Measurements from ENCODE around the gene AUTS2.

AUTS2 gene

GRCh38 chr7:69673074-69673473 is 74.8 kb downstream of the AUTS2 start:
- Histone ChIP-seq H3K36me3 (ENCODE audit: control insufficient read depth in 2 of 2, insufficient read depth in 1 of 2, low read length in 2 of 2) (no peaks in the 10 kb centered on the region), H3K27ac (ENCODE audit: extremely low read depth, low read depth, low read length) (no peak overlapping the region), H3K4me3 (ENCODE audit: low read depth, low read length) (no peak overlapping the region), H3K4me1 (ENCODE audit: control insufficient read depth, insufficient read depth, low read length) (peaks cover 20% of the 10 kb centered on the region), H3K9me3 (ENCODE audit: control insufficient read depth, insufficient read depth, low read depth, low read length) (no peaks in the 10 kb centered on the region)
- POLR2A ChIA-PET, result no interaction called here
- no peak for TF ChIP-seq KLF10 (tag by site-specific recombination; IDR thresholded peaks at IDR 0.05)
- no peak for TF ChIP-seq ZBTB44 (tag by site-specific recombination; IDR thresholded peaks at IDR 0.05)
- TF ChIP-seq ZNF639 (tag by site-specific recombination; IDR thresholded peaks at IDR 0.05), result no peak
- TF ChIP-seq ZNF423 (tag by site-specific recombination; IDR thresholded peaks at IDR 0.05), result no peak
- no peak for TF ChIP-seq ZBTB8A (tag by site-specific recombination; IDR thresholded peaks at IDR 0.05)
- no peak for TF ChIP-seq ZNF660 (tag by site-specific recombination; IDR thresholded peaks at IDR 0.05)
- TF ChIP-seq ZXDB (tag by site-specific recombination; IDR thresholded peaks at IDR 0.05), result no peak
- no peak for TF ChIP-seq ZNF518A (tag by site-specific recombination; conservative IDR thresholded peaks at IDR 0.05; ENCODE audit: low read depth)
- CTCF ChIA-PET, result interaction anchor here (0.6 kb wide), 1 partner anchor 22 kb away, joined by 3 read pairs; no protein-coding TSS in a partner anchor

- H3K36me3 ChIP-seq (ENCODE audit: control insufficient read depth in 2 of 2, insufficient read depth in 1 of 2, low read length in 2 of 2), result no peaks in the 10 kb centered on the region
- TF ChIP-seq ZNF174 (tag by site-specific recombination; IDR thresholded peaks at IDR 0.05), result no peak
- no peak for TF ChIP-seq ZBTB17 (tag by site-specific recombination; IDR thresholded peaks at IDR 0.05)
- CTCF ChIA-PET, result no interaction called here
- H3K9me3 ChIP-seq (ENCODE audit: control insufficient read depth, insufficient read depth, low read depth, low read length), result no peaks in the 10 kb centered on the region
- no peak overlapping the region for H3K4me3 ChIP-seq (ENCODE audit: low read depth, low read length)
- no peak overlapping the region for H3K27ac ChIP-seq (ENCODE audit: extremely low read depth, low read depth, low read length)
- H3K4me1 ChIP-seq (ENCODE audit: control insufficient read depth, insufficient read depth, low read length), result peaks cover 30% of the 10 kb centered on the region
- POLR2A ChIA-PET, result no interaction called here
Observed at GRCh38 chr7:69674701-69675182, 76.5 kb downstream of the AUTS2 start.

GRCh38 chr7:69676247-69676646 is 78.0 kb downstream of the AUTS2 start:
- Histone ChIP-seq H3K27ac (ENCODE audit: extremely low read depth, low read depth, low read length) (no peak overlapping the region), H3K4me3 (ENCODE audit: low read depth, low read length) (no peak overlapping the region), H3K36me3 (ENCODE audit: control insufficient read depth in 2 of 2, insufficient read depth in 1 of 2, low read length in 2 of 2) (no peaks in the 10 kb centered on the region), H3K4me1 (ENCODE audit: control insufficient read depth, insufficient read depth, low read length) (peaks cover 30% of the 10 kb centered on the region), H3K9me3 (ENCODE audit: control insufficient read depth, insufficient read depth, low read depth, low read length) (no peaks in the 10 kb centered on the region)
- POLR2A ChIA-PET, result no interaction called here
- no peak for TF ChIP-seq ZNF701 (tag by site-specific recombination; IDR thresholded peaks at IDR 0.05)
- no peak for TF ChIP-seq ZNF37A (tag by site-specific recombination; IDR thresholded peaks at IDR 0.05)
- no peak for TF ChIP-seq ZNF280C (tag by site-specific recombination; IDR thresholded peaks at IDR 0.05)
- no peak for TF ChIP-seq ZNF544 (tag by site-specific recombination; IDR thresholded peaks at IDR 0.05)
- CTCF ChIA-PET, result interaction anchor here (0.6 to 1.7 kb wide), 10 partner anchors 10 to 256 kb away, joined by 3 to 4 read pairs (median 3); no protein-coding TSS in a partner anchor
